ENCODE measurements around the gene UGGT1. TPM values are rescaled to one million over a fixed set of nuclear protein-coding genes. Genes with fewer than 3 reads are reported as not detected.

UGGT1 gene
- total and polyA plus RNA-seq, 4 donors, result 6.7 to 74.7 (median 32.4) TPM

- no peak for DNase-seq (ENCODE audit: low spot score)
- Histone ChIP-seq H3K27me3 (ENCODE audit: control insufficient read depth in 4 of 4, insufficient read depth in 4 of 4, low read length in 3 of 4) (no peaks in the 10 kb centered on the region), H3K4me3 (ENCODE audit: low read depth in 1 of 3, low read length in 3 of 3) (no peak overlapping the region), H3K4me1 (ENCODE audit: control insufficient read depth in 4 of 4, insufficient read depth in 4 of 4, low read length in 3 of 4) (peaks cover 0 to 2% (median 0%) of the 10 kb centered on the region in 4 donors), H3K9ac (ENCODE audit: low read depth in 1 of 2, low read length in 2 of 2) (no peak overlapping the region), H3K9me3 (ENCODE audit: control insufficient read depth in 4 of 4, low read length in 3 of 4) (no peaks in the 10 kb centered on the region), H3K36me3 (ENCODE audit: control insufficient read depth in 4 of 4, insufficient read depth in 3 of 4, low read depth in 1 of 4, low read length in 3 of 4) (peaks cover 15 to 62% (median 52%) of the 10 kb centered on the region in 4 donors), H3K27ac (ENCODE audit: low read depth in 1 of 2, low read length in 2 of 2) (no peak overlapping the region)
- 83% methylated on average over 9 of the region's 9 CpGs for WGBS
- no peak for TF ChIP-seq EGR1 (IDR thresholded peaks at IDR 0.05; ENCODE audit: low read depth in 2 of 2)
- no peak for TF ChIP-seq HNF4G (IDR thresholded peaks at IDR 0.05)
- TF ChIP-seq RAD21 (IDR thresholded peaks at IDR 0.05), result no peak
- no peak for TF ChIP-seq TAF1 (conservative IDR thresholded peaks at IDR 0.05)
- no peak for TF ChIP-seq JUND (IDR thresholded peaks at IDR 0.05)
- no peak for TF ChIP-seq ZBTB33 (IDR thresholded peaks at IDR 0.05)
- TF ChIP-seq ATF3 (IDR thresholded peaks at IDR 0.05), result no peak
- no peak for TF ChIP-seq GABPA (IDR thresholded peaks at IDR 0.05 in 1 of 2, conservative IDR thresholded peaks at IDR 0.05 in 1 of 2)
- TF ChIP-seq REST (IDR thresholded peaks at IDR 0.05), result no peak
- no peak for TF ChIP-seq FOXA1 (IDR thresholded peaks at IDR 0.05)
- TF ChIP-seq YY1 (IDR thresholded peaks at IDR 0.05), result no peak
- TF ChIP-seq NR2F2 (IDR thresholded peaks at IDR 0.05), result no peak
- TF ChIP-seq CTCF (IDR thresholded peaks at IDR 0.05; ENCODE audit: low read depth, low read length, missing input control), result no peak
Observed at GRCh38 chr2:128155970-128156369, 65.0 kb downstream of the UGGT1 start.

GRCh38 chr2:128156812-128157211, 65.8 kb downstream of the UGGT1 start:
- H3K27ac ChIP-seq (ENCODE audit: low read depth in 1 of 2, low read length in 2 of 2), result no peak overlapping the region
- H3K9me3 ChIP-seq (ENCODE audit: control insufficient read depth in 4 of 4, low read length in 3 of 4), result no peaks in the 10 kb centered on the region
- H3K9ac ChIP-seq (ENCODE audit: low read depth in 1 of 2, low read length in 2 of 2), result no peak overlapping the region
- H3K27me3 ChIP-seq (ENCODE audit: control insufficient read depth in 4 of 4, insufficient read depth in 4 of 4, low read length in 3 of 4), result no peaks in the 10 kb centered on the region
- no peak overlapping the region for H3K4me3 ChIP-seq (ENCODE audit: low read depth in 1 of 3, low read length in 3 of 3)
- no peak for DNase-seq (ENCODE audit: low spot score)
- H3K36me3 ChIP-seq (ENCODE audit: control insufficient read depth in 4 of 4, insufficient read depth in 3 of 4, low read depth in 1 of 4, low read length in 3 of 4), result peaks cover 12 to 63% (median 51%) of the 10 kb centered on the region in 4 donors
- WGBS, result 91% methylated on average over 3 of the region's 3 CpGs
- peaks cover 0 to 2% (median 0%) of the 10 kb centered on the region in 4 donors for H3K4me1 ChIP-seq (ENCODE audit: control insufficient read depth in 4 of 4, insufficient read depth in 4 of 4, low read length in 3 of 4)
- TF ChIP-seq NR2F2 (IDR thresholded peaks at IDR 0.05) (no peak), YY1 (IDR thresholded peaks at IDR 0.05) (no peak), REST (IDR thresholded peaks at IDR 0.05) (no peak), HNF4A (conservative IDR thresholded peaks at IDR 0.05) (no peak), MAX (IDR thresholded peaks at IDR 0.05) (no peak), ATF3 (IDR thresholded peaks at IDR 0.05) (no peak), RXRA (IDR thresholded peaks at IDR 0.05) (no peak), ZBTB33 (IDR thresholded peaks at IDR 0.05) (no peak), TAF1 (conservative IDR thresholded peaks at IDR 0.05) (no peak), JUND (IDR thresholded peaks at IDR 0.05) (no peak), SP1 (IDR thresholded peaks at IDR 0.05) (no peak), GABPA (IDR thresholded peaks at IDR 0.05 in 1 of 2, conservative IDR thresholded peaks at IDR 0.05 in 1 of 2) (no peak), HNF4G (IDR thresholded peaks at IDR 0.05) (no peak), FOXA2 (IDR thresholded peaks at IDR 0.05) (no peak), EGR1 (IDR thresholded peaks at IDR 0.05; ENCODE audit: low read depth in 2 of 2) (no peak)

Data from liver (tissue), 9 donors.